Neural progenitor cell (in vitro differentiated cells): ENCODE data around the gene MKI67. TPM values are rescaled to one million over a fixed set of nuclear protein-coding genes. Genes with fewer than 3 reads are reported as not detected.
A peak's percentile ranks its signal among the peaks of the same experiment; 100 is the strongest.

Source experiments
- DNase-seq: peaks from one replicate; pipeline ENCODE4 v3.0.0-alpha.2; 2016; ENCODE audit warnings: low spot score
- H2AFZ ChIP-seq: fragments of 200-600 bp; sonication (generic); replicated peaks from 2 replicates; pipeline ENCODE4 v1.6.1; 2016; ENCODE audit warnings: antibody characterized with exemption
- H3F3A ChIP-seq: fragments of 200-600 bp; sonication (generic); 2 replicates; pipeline ENCODE4 v1.6.1; 2016; ENCODE audit warnings: antibody characterized with exemption, low read depth
- H3K27ac ChIP-seq: fragments of 200-600 bp; sonication (generic); 2 replicates; pipeline ENCODE4 v1.5.1; 2016; ENCODE audit warnings: mild to moderate bottlenecking
- H3K27me3 ChIP-seq: fragments of 200-600 bp; sonication (generic); 2 replicates; pipeline ENCODE4 v1.6.1; 2016; ENCODE audit warnings: mild to moderate bottlenecking, moderate library complexity
- H3K36me3 ChIP-seq: fragments of 200-600 bp; sonication (generic); 2 replicates; pipeline ENCODE4 v1.5.1; 2016
- H3K4me1 ChIP-seq: fragments of 200-600 bp; sonication (generic); 2 replicates; pipeline ENCODE4 v1.6.1; 2016; ENCODE audit warnings: mixed run types
- H3K4me2 ChIP-seq: fragments of 200-600 bp; sonication (generic); 2 replicates; pipeline ENCODE4 v1.6.1; 2016
- H3K4me3 ChIP-seq: fragments of 200-600 bp; sonication (generic); 2 replicates; pipeline ENCODE4 v1.5.1; 2016
- H3K79me2 ChIP-seq: fragments of 200-600 bp; sonication (generic); 2 replicates; pipeline ENCODE4 v1.6.1; 2016; ENCODE audit warnings: low read depth
- H3K9ac ChIP-seq: fragments of 200-600 bp; sonication (generic); 2 replicates; pipeline ENCODE4 v1.6.1; 2016
- H3K9me3 ChIP-seq: fragments of 200-600 bp; sonication (generic); 2 replicates; pipeline ENCODE4 v1.5.1; 2016; ENCODE audit warnings: low read depth
- H4K20me1 ChIP-seq: fragments of 200-600 bp; sonication (generic); 2 replicates; pipeline ENCODE4 v1.6.1; 2016; ENCODE audit warnings: low read depth
- H3K27ac Mint-ChIP-seq: 3 replicates; pipeline ENCODE4 v1.8.0; 2021; ENCODE audit warnings: mixed read lengths
- H3K27me3 Mint-ChIP-seq: 2 replicates; pipeline ENCODE4 v1.8.0; 2022; ENCODE audit warnings: low read depth, mild to moderate bottlenecking, inconsistent platforms, moderate library complexity, mixed read lengths; ENCODE audit not compliant: insufficient read depth
- H3K36me3 Mint-ChIP-seq: 3 replicates; pipeline ENCODE4 v1.8.0; 2021; ENCODE audit warnings: mixed read lengths
- H3K4me1 Mint-ChIP-seq: 3 replicates; pipeline ENCODE4 v1.8.0; 2021; ENCODE audit warnings: mixed read lengths
- H3K4me3 Mint-ChIP-seq: 3 replicates; pipeline ENCODE4 v1.8.0; 2021; ENCODE audit warnings: mild to moderate bottlenecking, moderate library complexity, mixed read lengths
- H3K9me3 Mint-ChIP-seq: 3 replicates; pipeline ENCODE4 v1.8.0; 2020; ENCODE audit warnings: mixed read lengths
- CTCF ChIP-seq: fragments of 200-600 bp; sonication (generic); IDR thresholded peaks from 2 replicates; pipeline ENCODE4 v1.5.1; 2017; ENCODE audit warnings: antibody characterized with exemption, mild to moderate bottlenecking
- EZH2 ChIP-seq: fragments of 200-600 bp; sonication (generic); IDR thresholded peaks from 2 replicates; pipeline ENCODE4 v1.6.1; 2017; ENCODE audit warnings: antibody characterized with exemption, mild to moderate bottlenecking, moderate library complexity
- EZH2phosphoT487 ChIP-seq: fragments of 200-600 bp; sonication (generic); IDR thresholded peaks from 2 replicates; pipeline ENCODE4 v1.6.1; 2017; ENCODE audit warnings: antibody characterized with exemption
- total RNA-seq: library from RNA; depleted of rRNA; stranded (reverse); fragments of >200 nt; gene quantifications from 2 replicates; pipeline ENCODE4 v1.2.3, GENCODE V29; 2015; ENCODE audit warnings: low replicate concordance

MKI67 gene
- total RNA-seq, 1 donor from 2014 or later: 65.8 TPM

GRCh38 chr10:128069351-128070051 lies 56.7 kb downstream of the MKI67 start:
- Mint-ChIP-seq H3K9me3 (no peaks in the 10 kb centered on the region), H3K27ac (peak overlapping the region; percentile 48), H3K4me1 (peaks cover 7% of the 10 kb centered on the region), H3K4me3 (no peak overlapping the region), H3K36me3 (no peaks in the 10 kb centered on the region), H3K27me3 (peaks cover 17% of the 10 kb centered on the region)
- H3F3A ChIP-seq: peaks cover 8% of the 10 kb centered on the region
- peak overlapping the region; percentile 95 for H2AFZ ChIP-seq
- TF ChIP-seq CTCF: peak; percentile 93
- TF ChIP-seq EZH2: no peak
- no peak for TF ChIP-seq EZH2phosphoT487
- H3K9ac ChIP-seq: no peak overlapping the region
- peak; percentile 90 for DNase-seq
- H3K9me3 ChIP-seq: no peaks in the 10 kb centered on the region
- no peaks in the 10 kb centered on the region for H3K79me2 ChIP-seq
- H3K4me3 ChIP-seq: no peak overlapping the region
- H3K27me3 ChIP-seq: peaks cover 8% of the 10 kb centered on the region
- H4K20me1 ChIP-seq: no peaks in the 10 kb centered on the region
- no peaks in the 10 kb centered on the region for H3K36me3 ChIP-seq
- H3K4me1 ChIP-seq: no peaks in the 10 kb centered on the region
- peak overlapping the region; percentile 65 for H3K4me2 ChIP-seq
- H3K27ac ChIP-seq: no peak overlapping the region

GRCh38 chr10:128068398-128069285 lies 57.6 kb downstream of the MKI67 start:
- no peak for DNase-seq
- H2AFZ ChIP-seq: no peak overlapping the region
- H3F3A ChIP-seq: peaks cover 8% of the 10 kb centered on the region
- peaks cover 3% of the 10 kb centered on the region for H3K4me1 ChIP-seq
- Mint-ChIP-seq H3K36me3 (no peaks in the 10 kb centered on the region), H3K27ac (no peak overlapping the region), H3K4me1 (peaks cover 12% of the 10 kb centered on the region), H3K27me3 (peaks cover 17% of the 10 kb centered on the region), H3K9me3 (no peaks in the 10 kb centered on the region), H3K4me3 (no peak overlapping the region)
- TF ChIP-seq EZH2phosphoT487 (no peak), EZH2 (no peak), CTCF (no peak)
- no peaks in the 10 kb centered on the region for H3K9me3 ChIP-seq
- H3K36me3 ChIP-seq: no peaks in the 10 kb centered on the region
- H3K79me2 ChIP-seq: no peaks in the 10 kb centered on the region
- no peak overlapping the region for H3K4me3 ChIP-seq
- no peaks in the 10 kb centered on the region for H4K20me1 ChIP-seq
- peaks cover 8% of the 10 kb centered on the region for H3K27me3 ChIP-seq
- no peak overlapping the region for H3K27ac ChIP-seq
- no peak overlapping the region for H3K9ac ChIP-seq
- no peak overlapping the region for H3K4me2 ChIP-seq

GRCh38 chr10:128067691-128068397 lies 58.4 kb downstream of the MKI67 start:
- H3K4me1 ChIP-seq: peaks cover 11% of the 10 kb centered on the region
- Mint-ChIP-seq H3K4me1 (peaks cover 20% of the 10 kb centered on the region), H3K9me3 (no peaks in the 10 kb centered on the region), H3K4me3 (no peak overlapping the region), H3K27ac (no peak overlapping the region), H3K36me3 (no peaks in the 10 kb centered on the region), H3K27me3 (peaks cover 16% of the 10 kb centered on the region)
- H3K9ac ChIP-seq: no peak overlapping the region
- H3F3A ChIP-seq: peaks cover 8% of the 10 kb centered on the region
- H3K9me3 ChIP-seq: no peaks in the 10 kb centered on the region
- no peak for DNase-seq
- no peaks in the 10 kb centered on the region for H3K36me3 ChIP-seq
- no peaks in the 10 kb centered on the region for H3K79me2 ChIP-seq
- H4K20me1 ChIP-seq: no peaks in the 10 kb centered on the region
- no peak overlapping the region for H3K4me3 ChIP-seq
- H3K4me2 ChIP-seq: no peak overlapping the region
- TF ChIP-seq EZH2 (no peak), EZH2phosphoT487 (no peak), CTCF (no peak)
- H3K27ac ChIP-seq: no peak overlapping the region
- no peak overlapping the region for H2AFZ ChIP-seq
- H3K27me3 ChIP-seq: peaks cover 8% of the 10 kb centered on the region
